ENCODE measurements around the gene OR5M11. TPM values are rescaled to one million over a fixed set of nuclear protein-coding genes. Genes with fewer than 3 reads are reported as not detected.
"Not testable (repeated sequence)": the region's sequence is repeated elsewhere in the genome, so short reads cannot be mapped to it uniquely, and the experiment has no call there.

Gene OR5M11
- total and polyA plus RNA-seq, 2 donors (not counting 3 experiments of a cell fraction or from before 2014, with no cell fraction given): not detected

- TF ChIP-seq MAX (IDR thresholded peaks at IDR 0.05; ENCODE audit: insufficient read depth, insufficient read length) (no peak), JUN (IDR thresholded peaks at IDR 0.05; ENCODE audit: borderline replicate concordance, insufficient read depth, insufficient read length, low read depth) (no peak), EZH2 (IDR thresholded peaks at IDR 0.05; ENCODE audit: borderline replicate concordance, low read depth, low read length, severe bottlenecking) (no peak), POLR2AphosphoS5 (IDR thresholded peaks at IDR 0.05; ENCODE audit: insufficient read depth, low read depth, low read length) (no peak), GATA2 (IDR thresholded peaks at IDR 0.05; ENCODE audit: insufficient read depth, insufficient read length, low read depth, low read length) (no peak), FOS (IDR thresholded peaks at IDR 0.05; ENCODE audit: borderline replicate concordance, insufficient read depth, low read length) (no peak), CTCF (IDR thresholded peaks at IDR 0.05; ENCODE audit: extremely low read depth in 1 of 2, insufficient read depth in 1 of 2, low read depth in 1 of 2, low read length in 2 of 2) (no peak), MYC (IDR thresholded peaks at IDR 0.05; ENCODE audit: low read depth, low read length) (no peak), POLR2A (IDR thresholded peaks at IDR 0.05; ENCODE audit: low read depth, low read length) (no peak)
- FAIRE-seq (no peak), DNase-seq (ENCODE audit: low read depth, low spot score) (no peak)
- intact Hi-C loops (cut with micrococcal nuclease): no loop called here
- Histone ChIP-seq H3K9me1 (replicated peaks; ENCODE audit: control insufficient read depth, extremely low read depth, insufficient read depth, low read length) (no peaks in the 10 kb centered on the region), H3K9ac (replicated peaks; ENCODE audit: extremely low read depth, insufficient read depth, low read length) (no peak overlapping the region), H3K9me3 (replicated peaks; ENCODE audit: control insufficient read depth, insufficient read depth, low read length) (no peaks in the 10 kb centered on the region), H3K27me3 (ENCODE audit: control insufficient read depth in 2 of 2, insufficient read depth in 2 of 2, low read length in 2 of 2) (no peaks in the 10 kb centered on the region), H2AFZ (ENCODE audit: low read depth, low read length) (no peak overlapping the region), H3K27ac (ENCODE audit: insufficient read depth, low read depth, low read length) (no peak overlapping the region), H3K4me2 (ENCODE audit: insufficient read depth, low read length) (no peak overlapping the region), H3K36me3 (ENCODE audit: control insufficient read depth in 2 of 2, extremely low read depth in 1 of 2, insufficient read depth in 2 of 2, low read length in 2 of 2) (no peaks in the 10 kb centered on the region), H3K4me1 (ENCODE audit: control insufficient read depth, extremely low read depth, insufficient read depth, low read length) (no peaks in the 10 kb centered on the region), H3K79me2 (ENCODE audit: control insufficient read depth, insufficient read depth, low read length) (no peaks in the 10 kb centered on the region), H4K20me1 (replicated peaks; ENCODE audit: control insufficient read depth, extremely low read depth, insufficient read depth, low read length) (no peaks in the 10 kb centered on the region), H3K4me3 (replicated peaks in 1 of 3; ENCODE audit: insufficient read depth in 1 of 3, low read depth in 1 of 3, low read length in 3 of 3) (no peak overlapping the region)
- ChIA-PET POLR2A (no interaction called here), CTCF (no interaction called here)
- dilution Hi-C loops (cut with MboI; ENCODE audit: extremely low pct_ligation_motif_present, low sequenced_read_pairs): no loop called here
- BruUV-seq (replicated peaks): no TSS peak
These were observed 15.5 kb upstream of the OR5M11 start for GRCh38 chr11:56558574-56558973.

- dilution Hi-C loops (cut with MboI; ENCODE audit: extremely low pct_ligation_motif_present, low sequenced_read_pairs); intact Hi-C loops (cut with micrococcal nuclease); H3K9me3 ChIP-seq (replicated peaks; ENCODE audit: control insufficient read depth, insufficient read depth, low read length); FAIRE-seq; H3K27ac ChIP-seq (ENCODE audit: insufficient read depth, low read depth, low read length); H4K20me1 ChIP-seq (replicated peaks; ENCODE audit: control insufficient read depth, extremely low read depth, insufficient read depth, low read length); H3K79me2 ChIP-seq (ENCODE audit: control insufficient read depth, insufficient read depth, low read length); H3K4me2 ChIP-seq (ENCODE audit: insufficient read depth, low read length); H3K4me3 ChIP-seq (replicated peaks in 1 of 3; ENCODE audit: insufficient read depth in 1 of 3, low read depth in 1 of 3, low read length in 3 of 3); H3K27me3 ChIP-seq (ENCODE audit: control insufficient read depth in 2 of 2, insufficient read depth in 2 of 2, low read length in 2 of 2); H3K9me1 ChIP-seq (replicated peaks; ENCODE audit: control insufficient read depth, extremely low read depth, insufficient read depth, low read length); H3K9ac ChIP-seq (replicated peaks; ENCODE audit: extremely low read depth, insufficient read depth, low read length); POLR2A ChIA-PET; H2AFZ ChIP-seq (ENCODE audit: low read depth, low read length); H3K4me1 ChIP-seq (ENCODE audit: control insufficient read depth, extremely low read depth, insufficient read depth, low read length); DNase-seq (ENCODE audit: low read depth, low spot score); BruUV-seq (replicated peaks); H3K36me3 ChIP-seq (ENCODE audit: control insufficient read depth in 2 of 2, extremely low read depth in 1 of 2, insufficient read depth in 2 of 2, low read length in 2 of 2); CTCF ChIA-PET: not testable (repeated sequence)
These were observed 11.6 kb upstream of the OR5M11 start for GRCh38 chr11:56554691-56555090.

All from endothelial cell of umbilical vein (primary cell).